Heart right ventricle (tissue), 16 donors: ENCODE data around the gene RGR. TPM values are rescaled to one million over a fixed set of nuclear protein-coding genes. Genes with fewer than 3 reads are reported as not detected.

Source experiments
- ATAC-seq, 8 donors: fragments of 200-7000 bp; cut with Tn5 transposase; one replicate each; pipeline ENCODE4 v1.9.1; 2020; ENCODE audit warnings: mild to moderate bottlenecking in 8 of 8, moderate library complexity in 8 of 8, moderate number of reproducible peaks in 1 of 8
- DNase-seq, 2 donors: peaks; one replicate each; pipeline ENCODE4 v3.0.0-alpha.2; 2020
- H3K27ac ChIP-seq, 10 donors: fragments of 200-600 bp; sonication (generic) in 2 of 10; one replicate each; pipeline versions ENCODE4 v1.5.0 to v1.8.0; 2020 to 2022; ENCODE audit warnings: mild to moderate bottlenecking in 3 of 10
- H3K27me3 ChIP-seq, 7 donors: fragments of 200-600 bp; one replicate each; pipeline ENCODE4 v1.8.0; 2021 to 2022; ENCODE audit warnings: mild to moderate bottlenecking in 2 of 7
- H3K36me3 ChIP-seq, 9 donors: fragments of 200-600 bp; sonication (generic) in 1 of 9; one replicate each; pipeline versions ENCODE4 v1.5.0 to v1.8.0; 2020 to 2022; ENCODE audit warnings: mild to moderate bottlenecking in 2 of 9
- H3K4me1 ChIP-seq, 9 donors: fragments of 200-600 bp; sonication (generic) in 1 of 9; one replicate each; pipeline versions ENCODE4 v1.5.0 to v1.8.0; 2020 to 2022; ENCODE audit warnings: mild to moderate bottlenecking in 4 of 9
- H3K4me3 ChIP-seq, 10 donors: fragments of 200-600 bp; sonication (generic) in 2 of 10; one replicate each; pipeline versions ENCODE4 v1.5.0 to v1.8.0; 2020 to 2022; ENCODE audit warnings: mild to moderate bottlenecking in 7 of 10, moderate library complexity in 2 of 10
- H3K9me3 ChIP-seq, 11 donors: fragments of 200-600 bp in 10 of 11; sonication (generic) in 2 of 11; one replicate each; pipeline versions ENCODE4 v1.5.0 to v1.8.0; 2013 to 2022; ENCODE audit warnings: mild to moderate bottlenecking in 2 of 11, control low read depth in 1 of 11, moderate library complexity in 1 of 11
- WGBS, 2 donors: extraction: QIAGEN DNeasy Blood & Tissue Kit; methylation state at CpG; one replicate each; pipeline ENCODE4 v1.1.7; 2013; ENCODE audit warnings: inconsistent platforms in 1 of 2; 5-methylcytosine and 5-hydroxymethylcytosine counted together
- intact Hi-C, 10 donors: fragments of 100-400 bp; cut with DNase I; formaldehyde crosslinking; loops; one replicate each; pipeline versions ENCODE4 v1.11.1 to v1.14.2; 2022
- polyA plus RNA-seq, 2 donors: library from polyadenylated mRNA; stranded (reverse); fragments of 200-250 nt; gene quantifications; one replicate each; pipeline ENCODE4 v1.2.3, GENCODE V29; 2013
- total RNA-seq, 10 donors: library from RNA; stranded (reverse); fragmentation: NEBNext Ultra II Directional in 3 of 10; extraction: Animal tissue kit (Norgen Biotek cat#: 25700) in 3 of 10; gene quantifications; one replicate each; pipeline versions ENCODE4 v1.2.1 to v1.2.4, GENCODE V29; 2021 to 2023
- TF ChIP-seq, protein P1 (sequence below), 9 donors: fragments of 200-600 bp; sonication (generic) in 2 of 9; IDR thresholded peaks; one replicate each; pipeline versions ENCODE4 v1.5.0 to v1.8.0; 2021 to 2022; ENCODE audit warnings: antibody characterized with exemption in 9 of 9, mild to moderate bottlenecking in 5 of 9, moderate library complexity in 1 of 9
- donor health status: Arrhythmogenic right ventricular cardiomyopathy.
- donor health status: ischemic (EF 13 %, LVEDD 7.1; RV severe dilation, severe dysfunction).
- donor health status: healthy with polysubstance abuse.
- donor health status: DM: no; HTN: yes; CAD: no.
- donor health status: DM: no; HTN: no; CAD: no.
- donor health status: ischemic (EF 25% LVEDD 6.9; RV normal size, moderate dysfunction).
- donor health status: ischemic (EF 25% LVEDD 5.7; RV mildly dilated, moderate dysfunction).
- donor health status: healthy.
- donor health status: DM: yes; HTN: yes; CAD: no.
- donor health status: Ischemic cardiomyopathy.
- donor health status: ischemic (EF 35%, LVEDD 5.7; RV mildly dilated, moderate dysfunction).
- donor health status: nonischemic (EF 11% LVEDD 7.7; RV severe dilation, severe dysfunction).
- donor health status: DM: yes; HTN: yes; CAD: no.
- donor health status: PGD.
- donor health status: ischemic (EF 29% LVEDD 5.4; RV normal size, mild dysfunction).
- donor health status: nonischemic (EF 23%, LVEDD 6.1; RV moderate dilation, normal function).

Gene RGR
- total and polyA plus RNA-seq, 12 donors, result 0.13 to 4.0 (median 0.53) TPM; not detected in 5

DNA sequence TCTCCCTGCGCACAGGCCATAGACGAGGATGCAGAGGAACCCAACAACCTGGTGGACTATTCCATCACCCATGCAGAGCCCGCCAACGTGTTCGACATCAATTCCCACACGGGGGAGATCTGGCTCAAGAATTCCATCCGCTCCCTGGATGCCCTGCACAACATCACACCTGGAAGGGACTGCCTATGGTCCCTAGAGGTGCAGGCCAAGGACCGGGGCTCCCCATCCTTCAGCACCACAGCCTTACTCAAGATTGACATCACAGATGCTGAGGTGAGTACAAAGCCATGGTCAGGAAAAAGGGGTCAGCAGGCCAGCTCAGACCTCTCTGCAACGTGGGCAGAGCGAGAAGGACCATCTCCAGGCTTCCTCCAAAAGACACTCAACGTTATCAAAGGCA is 31.8 kb upstream of the RGR start:
- Histone ChIP-seq H3K36me3 (no peaks in the 10 kb centered on the region), H3K4me3 (no peak overlapping the region), H3K27me3 (peaks cover 0 to 11% (median 6%) of the 10 kb centered on the region in 7 donors), H3K4me1 (no peaks in the 10 kb centered on the region), H3K27ac (no peak overlapping the region), H3K9me3 (no peaks in the 10 kb centered on the region)
- DNase-seq (no peak), ATAC-seq (no peak)
- intact Hi-C loops, result no loop called here
- TF ChIP-seq, protein P1, sequence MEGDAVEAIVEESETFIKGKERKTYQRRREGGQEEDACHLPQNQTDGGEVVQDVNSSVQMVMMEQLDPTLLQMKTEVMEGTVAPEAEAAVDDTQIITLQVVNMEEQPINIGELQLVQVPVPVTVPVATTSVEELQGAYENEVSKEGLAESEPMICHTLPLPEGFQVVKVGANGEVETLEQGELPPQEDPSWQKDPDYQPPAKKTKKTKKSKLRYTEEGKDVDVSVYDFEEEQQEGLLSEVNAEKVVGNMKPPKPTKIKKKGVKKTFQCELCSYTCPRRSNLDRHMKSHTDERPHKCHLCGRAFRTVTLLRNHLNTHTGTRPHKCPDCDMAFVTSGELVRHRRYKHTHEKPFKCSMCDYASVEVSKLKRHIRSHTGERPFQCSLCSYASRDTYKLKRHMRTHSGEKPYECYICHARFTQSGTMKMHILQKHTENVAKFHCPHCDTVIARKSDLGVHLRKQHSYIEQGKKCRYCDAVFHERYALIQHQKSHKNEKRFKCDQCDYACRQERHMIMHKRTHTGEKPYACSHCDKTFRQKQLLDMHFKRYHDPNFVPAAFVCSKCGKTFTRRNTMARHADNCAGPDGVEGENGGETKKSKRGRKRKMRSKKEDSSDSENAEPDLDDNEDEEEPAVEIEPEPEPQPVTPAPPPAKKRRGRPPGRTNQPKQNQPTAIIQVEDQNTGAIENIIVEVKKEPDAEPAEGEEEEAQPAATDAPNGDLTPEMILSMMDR (IDR thresholded peaks at IDR 0.05), result no peak
- WGBS, 2 donors, result 84 to 86% methylated on average over 11 of the region's 11 CpGs

GRCh38 chr10:84214046-84214572 is 30.7 kb upstream of the RGR start:
- Histone ChIP-seq H3K9me3 (no peaks in the 10 kb centered on the region), H3K36me3 (no peaks in the 10 kb centered on the region), H3K27ac (no peak overlapping the region), H3K27me3 (peaks cover 0 to 9% (median 4%) of the 10 kb centered on the region in 7 donors), H3K4me3 (no peak overlapping the region), H3K4me1 (no peaks in the 10 kb centered on the region)
- intact Hi-C loops, result no loop called here
- 64 to 79% methylated on average over 25 of the region's 25 CpGs for WGBS, 2 donors
- ATAC-seq (peak in 2 of 8 donors; percentile 23 to 43), DNase-seq (no peak)
- TF ChIP-seq, protein P1 (IDR thresholded peaks at IDR 0.05), result no peak

- TF ChIP-seq, protein P1 (IDR thresholded peaks at IDR 0.05), result peak in 7 of 9 donors; percentile 19 to 43 (median 27)
- intact Hi-C loops, result no loop called here
- no peak overlapping the region for H3K4me3 ChIP-seq
- no peaks in the 10 kb centered on the region for H3K36me3 ChIP-seq
- DNase-seq (no peak), ATAC-seq (peak in 3 of 8 donors; percentile 20 to 44 (median 31))
- H3K9me3 ChIP-seq, result peaks cover 0 to 3% (median 0%) of the 10 kb centered on the region in 11 donors
- H3K27ac ChIP-seq, result no peak overlapping the region
- H3K4me1 ChIP-seq, result no peaks in the 10 kb centered on the region
- WGBS, 2 donors, result 49 to 50% methylated on average over 12 of the region's 12 CpGs
- peaks cover 0 to 9% (median 4%) of the 10 kb centered on the region in 7 donors for H3K27me3 ChIP-seq
Observed at GRCh38 chr10:84214612-84215235, 30.1 kb upstream of the RGR start.

GRCh38 chr10:84216834-84217233 is 28.0 kb upstream of the RGR start:
- Histone ChIP-seq H3K27ac (no peak overlapping the region), H3K9me3 (peaks cover 0 to 5% (median 0%) of the 10 kb centered on the region in 11 donors), H3K4me3 (no peak overlapping the region), H3K36me3 (no peaks in the 10 kb centered on the region), H3K27me3 (peaks cover 0 to 9% (median 2%) of the 10 kb centered on the region in 7 donors), H3K4me1 (no peaks in the 10 kb centered on the region)
- WGBS, 2 donors, result 85% methylated on average over 9 of the region's 9 CpGs
- intact Hi-C loops, result no loop called here
- ATAC-seq, result no peak
- no peak for DNase-seq
- TF ChIP-seq, protein P1 (IDR thresholded peaks at IDR 0.05), result no peak
